ENCODE data around the gene TENT5C.

TENT5C gene

DNA sequence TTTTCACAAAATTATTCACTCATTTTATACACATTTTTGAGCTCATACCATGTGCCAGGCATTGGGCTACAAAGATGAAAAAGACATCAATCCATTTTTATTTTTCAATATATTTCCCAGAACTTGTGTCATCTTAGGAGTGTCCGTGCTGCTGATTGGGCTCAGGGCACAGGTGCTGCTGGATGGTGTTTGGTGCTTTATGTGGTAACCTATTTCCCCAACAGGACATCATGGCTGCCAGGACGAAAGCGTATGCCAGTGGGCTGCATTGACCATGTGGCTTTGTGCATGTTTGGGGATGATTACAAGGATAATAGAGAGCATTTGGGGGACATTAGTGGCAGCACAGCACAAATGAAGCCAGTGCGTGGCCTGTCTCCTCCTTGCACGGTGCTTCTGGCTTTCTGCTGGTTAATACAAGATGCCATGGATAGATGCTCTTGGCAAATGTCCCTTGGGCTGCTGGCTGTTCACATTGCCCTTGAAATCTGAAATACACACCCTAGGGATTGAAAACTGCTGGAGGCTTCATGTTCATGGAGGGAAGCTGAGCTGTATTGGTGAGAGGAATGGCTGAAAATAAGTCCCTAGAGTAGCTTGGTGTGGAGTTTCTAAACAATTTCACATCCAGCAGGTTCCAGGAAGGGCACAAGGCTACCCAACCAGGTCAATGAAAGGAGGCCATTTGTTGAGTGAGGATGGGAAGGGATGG is 52.3 kb downstream of the TENT5C start:
- DNase-seq: no peak

DNA sequence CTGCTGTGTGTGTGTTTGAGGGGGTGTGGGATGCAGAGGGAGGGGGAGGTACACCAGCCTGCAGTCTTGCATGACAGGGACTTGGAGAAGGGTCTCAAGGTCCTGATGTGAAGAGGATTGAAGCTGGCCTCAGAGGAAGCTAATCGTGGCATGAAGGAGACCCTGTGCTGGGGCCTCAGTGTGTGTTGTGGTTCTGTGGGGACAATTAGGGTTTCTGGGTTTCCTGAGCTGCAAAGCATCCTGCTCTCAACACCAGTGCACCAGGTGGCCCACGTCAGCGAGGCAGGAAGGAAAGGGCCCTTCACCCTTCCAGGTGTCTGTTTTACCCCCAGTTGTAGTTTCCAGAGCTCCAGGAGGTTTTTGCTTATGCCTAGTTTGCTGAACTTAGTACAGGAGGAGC is 52.8 kb downstream of the TENT5C start:
- DNase-seq: no peak

DNA sequence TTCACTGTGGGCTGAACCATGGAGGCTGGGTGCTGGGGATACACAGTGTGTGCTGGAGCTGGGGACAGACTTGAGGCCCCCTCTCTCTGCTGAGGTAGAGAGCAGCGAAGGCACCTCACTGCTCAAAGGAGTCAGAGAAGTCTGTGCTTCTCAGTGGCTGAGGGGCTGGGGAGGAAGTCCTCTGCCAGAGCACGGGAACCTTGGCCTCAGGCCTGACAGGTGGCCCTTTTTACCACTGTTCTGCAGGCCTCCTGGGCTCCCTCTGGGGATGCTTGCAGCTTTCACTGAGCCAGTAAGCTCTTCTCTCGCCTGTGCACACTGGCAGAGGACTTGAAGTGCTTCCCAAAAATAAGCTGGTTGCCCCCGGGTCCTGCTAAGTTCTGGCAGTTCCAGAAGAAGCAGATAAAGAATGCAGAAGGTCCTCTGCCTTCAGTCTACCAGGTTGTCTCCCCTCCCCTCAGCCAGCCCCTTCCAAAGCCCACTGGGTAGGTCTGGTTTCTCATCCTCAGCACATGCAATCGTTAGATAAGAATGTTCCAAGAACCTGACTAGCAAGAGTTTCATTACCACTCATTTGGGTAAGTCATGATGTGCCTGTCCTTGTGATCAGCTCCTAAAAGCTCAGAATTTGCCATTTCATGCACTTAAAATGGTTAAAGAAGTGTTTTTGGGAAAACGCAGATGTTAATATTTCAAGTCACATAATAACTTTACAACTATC is 53.9 kb downstream of the TENT5C start:
- DNase-seq: no peak

- no peak for DNase-seq
Measured at GRCh38 chr1:117660271-117660965, 54.6 kb downstream of the TENT5C start.

- no peak for DNase-seq
Measured at GRCh38 chr1:117661027-117661426, 55.2 kb downstream of the TENT5C start.

GRCh38 chr1:117662667-117663066 is 56.8 kb downstream of the TENT5C start:
- no peak for DNase-seq

- DNase-seq: no peak
Measured at GRCh38 chr1:117663156-117663902, 57.5 kb downstream of the TENT5C start.

DNA sequence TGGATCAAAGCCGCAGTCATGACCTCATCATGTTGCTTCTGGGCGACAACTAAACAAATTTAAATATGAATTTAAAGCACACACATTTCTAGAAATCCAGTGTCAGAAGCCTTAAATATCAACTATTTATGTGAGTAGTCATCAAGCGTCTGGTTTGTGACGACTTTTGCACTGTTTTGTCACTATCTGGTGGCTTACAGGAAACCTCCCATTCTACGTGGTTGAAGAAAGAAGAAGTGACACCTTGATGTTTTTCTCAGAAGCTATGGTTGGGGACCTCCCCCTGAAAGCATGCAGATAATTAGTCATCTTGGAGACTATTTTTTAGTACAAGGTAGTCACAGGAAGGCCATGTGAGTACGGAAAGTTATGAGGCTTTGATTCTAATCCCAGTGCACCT is 58.5 kb downstream of the TENT5C start:
- DNase-seq: no peak

DNA sequence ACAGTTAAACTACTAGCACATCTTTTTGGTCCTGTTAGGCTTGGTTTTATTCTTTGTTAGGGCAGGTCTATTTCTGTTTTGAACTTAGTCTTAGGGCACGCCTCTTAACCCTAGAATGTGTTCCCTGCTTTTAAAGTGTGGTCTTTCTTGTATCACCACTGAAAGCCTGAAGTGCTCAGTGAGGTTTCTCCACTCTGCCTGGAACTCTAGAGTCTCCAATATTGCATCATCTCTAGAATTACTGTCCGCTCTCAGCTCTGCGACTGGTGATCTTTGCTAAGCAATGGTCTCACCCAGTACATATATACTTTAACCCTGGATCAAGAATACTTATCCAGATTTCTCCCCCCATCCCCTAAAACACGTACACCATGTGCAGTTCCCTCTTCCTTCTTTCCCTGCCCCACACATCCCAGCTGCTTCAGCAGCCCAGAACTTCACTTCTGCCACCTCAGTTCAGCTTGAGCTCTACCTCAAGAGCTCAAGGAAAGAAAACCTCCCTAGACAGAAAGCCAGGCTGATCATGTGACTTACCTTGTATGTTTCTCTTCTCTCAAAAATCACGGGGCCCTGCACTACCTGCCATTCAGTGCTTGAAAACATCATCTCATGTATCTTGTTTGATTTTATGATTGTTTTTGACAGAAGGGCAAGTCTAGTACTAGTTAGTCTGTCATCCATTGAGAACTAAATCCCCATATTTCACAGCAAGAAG is 59.9 kb downstream of the TENT5C start:
- no peak for DNase-seq

DNA sequence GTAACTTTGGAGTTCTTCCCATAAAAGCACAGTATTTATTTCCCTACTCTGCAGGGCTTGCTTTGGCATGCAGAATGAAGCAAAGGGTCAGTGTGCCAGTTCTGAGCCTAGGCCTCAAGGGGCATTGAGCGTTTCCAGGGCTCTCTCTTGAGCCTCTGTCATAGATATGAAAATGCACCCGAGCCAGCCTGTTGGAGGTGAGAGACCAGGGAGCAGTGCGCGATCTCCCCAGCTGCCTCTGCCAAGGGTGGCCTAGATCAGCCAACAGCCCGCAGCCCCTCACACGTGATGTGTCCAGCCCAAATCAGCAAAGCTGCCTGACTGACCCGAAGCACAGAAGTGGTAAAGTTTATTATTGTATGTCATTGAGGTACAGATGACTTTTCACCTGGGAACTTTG is 63.7 kb downstream of the TENT5C start:
- no peak for DNase-seq

DNA sequence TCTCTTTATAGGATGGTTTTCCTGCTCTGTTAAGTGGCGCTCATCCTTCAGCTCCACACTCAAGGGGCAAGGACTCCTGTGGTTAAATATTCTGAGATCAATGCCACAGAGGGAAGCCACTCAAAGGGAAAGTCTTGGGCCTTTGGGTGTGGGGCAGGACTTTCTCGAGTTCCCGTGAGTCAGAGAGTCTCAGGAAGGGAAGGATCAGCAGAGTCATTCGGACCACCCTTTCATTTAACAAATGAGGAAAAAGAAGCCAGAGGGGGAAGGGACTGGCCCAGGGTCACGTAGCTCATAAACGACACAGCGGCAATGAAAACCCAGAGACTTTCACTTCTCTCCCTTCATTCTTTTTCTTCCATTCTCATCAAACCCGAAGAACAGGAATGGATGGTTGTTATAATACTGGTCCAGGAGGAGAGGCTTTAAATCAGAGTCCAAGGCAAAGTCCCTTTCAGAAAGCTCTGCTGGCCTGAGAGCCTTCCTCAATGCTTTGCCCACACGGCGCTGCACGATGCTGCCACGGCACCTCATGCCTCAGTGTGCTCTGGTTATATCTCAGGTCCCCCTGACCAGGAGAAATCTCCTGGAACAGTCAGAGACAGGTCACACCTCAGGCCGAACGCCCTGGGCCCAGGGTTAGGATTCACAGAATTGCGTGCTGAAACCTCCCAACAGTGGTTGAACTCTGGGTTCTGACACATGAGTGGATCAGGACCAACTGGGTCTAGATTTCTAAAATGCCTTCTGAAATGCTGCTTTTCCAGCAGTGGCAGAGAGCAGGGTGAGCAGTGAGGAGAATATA is 65.3 kb downstream of the TENT5C start:
- DNase-seq: no peak

GRCh38 chr1:117671781-117672501 is 66.1 kb downstream of the TENT5C start:
- peak; percentile 34 for DNase-seq

DNA sequence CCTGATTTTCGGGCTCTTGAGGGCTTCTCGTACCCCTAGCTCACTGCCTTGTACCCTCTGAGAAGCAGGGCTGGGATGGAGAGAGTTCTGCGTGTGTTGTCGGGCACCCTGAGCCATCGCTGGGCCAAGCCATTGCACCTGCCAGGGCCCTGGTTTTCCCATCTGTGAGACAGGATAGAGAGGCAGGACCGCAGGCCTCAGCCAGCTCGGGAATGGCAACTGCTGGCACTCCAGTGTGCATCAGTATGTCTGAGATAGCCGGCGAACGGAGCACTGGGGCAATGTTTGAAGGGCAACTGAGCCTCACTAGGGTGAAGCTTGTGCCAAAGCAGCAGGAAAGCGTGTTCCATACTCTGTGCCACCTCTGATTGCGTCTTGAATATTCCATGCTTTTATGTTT is 66.9 kb downstream of the TENT5C start:
- DNase-seq: no peak

- no peak for DNase-seq
Measured at GRCh38 chr1:117673405-117673804, 67.6 kb downstream of the TENT5C start.

DNA sequence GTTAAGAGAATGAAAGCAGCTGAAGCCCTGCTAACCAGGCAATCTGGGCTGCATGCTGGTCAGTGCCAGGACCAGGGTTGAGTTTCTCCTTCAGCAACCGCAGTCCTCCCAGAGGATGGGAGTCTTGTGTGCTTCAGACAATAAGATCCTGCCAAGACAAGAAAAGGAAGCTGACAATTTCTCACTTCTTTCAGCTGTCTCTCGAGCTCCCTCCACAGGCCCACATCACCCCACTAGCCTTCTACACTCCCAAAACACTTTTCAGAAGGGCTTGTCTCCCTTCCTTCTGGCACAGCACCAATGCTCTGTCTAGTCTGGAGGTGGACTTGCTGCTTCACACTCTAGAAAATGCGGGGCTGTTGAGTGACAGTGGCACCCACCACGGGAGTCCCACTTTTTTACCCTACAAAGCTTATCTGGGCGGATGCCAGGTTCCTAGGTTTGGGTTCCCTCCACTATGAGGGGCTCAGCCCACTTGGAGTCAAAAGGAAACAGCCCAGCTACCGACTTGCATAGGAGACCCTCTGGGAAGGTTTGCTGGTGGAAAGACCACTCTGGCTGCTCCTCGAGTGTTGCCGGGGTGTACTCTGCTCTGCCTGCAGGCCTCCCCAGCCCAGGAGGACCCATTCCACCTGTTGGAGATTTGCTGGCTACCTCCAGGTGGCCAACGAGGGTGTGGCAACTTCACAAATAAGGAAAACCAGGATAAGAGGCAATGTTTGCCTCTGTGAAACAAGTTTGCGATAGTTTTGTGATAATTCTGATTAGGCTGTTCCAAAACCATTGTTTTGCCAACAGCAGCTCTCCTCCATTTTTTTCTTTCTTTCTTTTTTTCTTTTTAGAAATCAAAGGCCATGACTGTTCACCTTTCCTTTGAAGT is 68.9 kb downstream of the TENT5C start:
- DNase-seq: no peak

DNA sequence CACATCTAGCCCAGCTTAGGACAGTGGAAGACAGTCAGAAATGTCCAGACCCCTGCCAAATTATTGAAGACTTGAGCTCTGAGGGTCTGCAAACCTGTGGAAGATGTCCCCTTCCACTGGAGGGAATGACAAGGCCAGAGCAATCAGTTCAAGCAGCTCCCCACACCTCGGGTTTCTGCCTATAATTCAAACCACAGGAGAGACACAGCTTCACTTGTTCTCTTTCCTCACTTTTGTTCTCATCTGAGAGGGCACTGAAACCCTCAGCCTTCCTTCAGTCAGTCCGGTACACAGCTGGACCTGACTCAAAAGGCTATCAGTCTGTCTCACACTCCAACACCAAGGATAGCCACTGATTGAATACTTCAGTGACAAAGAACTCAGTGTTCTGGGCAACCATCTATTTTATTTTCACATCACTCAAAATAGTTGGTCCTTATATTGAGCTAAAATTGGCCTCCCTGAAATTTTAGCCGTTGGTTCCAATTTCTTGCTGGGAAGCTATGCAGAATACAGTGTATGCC is 70.1 kb downstream of the TENT5C start:
- no peak for DNase-seq

DNA sequence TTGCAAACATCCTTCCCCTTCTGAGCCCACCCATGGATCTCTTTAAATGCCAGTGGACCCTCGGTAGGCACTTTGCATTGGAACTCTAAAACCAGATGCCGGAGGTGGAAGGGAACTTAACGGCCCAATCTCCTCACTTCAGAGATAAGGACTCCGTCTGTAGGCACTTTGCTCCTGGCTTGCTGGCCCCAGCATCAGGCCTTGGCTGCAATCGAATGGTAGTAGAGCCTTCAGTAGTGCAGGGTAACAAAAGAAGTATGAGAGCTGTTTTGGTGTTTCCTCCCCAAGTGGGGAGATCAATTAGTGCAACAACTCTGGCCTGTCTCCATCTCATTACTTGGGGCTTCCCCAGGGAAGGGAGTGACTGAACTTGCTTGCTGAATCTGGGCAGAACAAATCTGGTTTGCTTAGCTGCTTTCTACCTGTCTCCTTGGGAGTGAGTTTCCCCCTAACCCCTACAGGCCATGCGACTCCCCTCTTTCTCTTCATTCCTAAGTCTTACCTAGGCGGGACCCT is 70.8 kb downstream of the TENT5C start:
- DNase-seq: no peak
